SU-DHL-6 (cell line): Measurements from ENCODE around the gene GBA2.
A peak's percentile ranks its signal among the peaks of the same experiment; 100 is the strongest.

Experiments used
- H2AFZ ChIP-seq: fragments of 200-600 bp; sonication (generic); 2 replicates; pipeline ENCODE4 v1.6.1; 2014; ENCODE audit warnings: low read depth, mild to moderate bottlenecking, moderate library complexity, mixed read lengths, antibody characterized with exemption, low read length; ENCODE audit not compliant: severe bottlenecking
- H3F3A ChIP-seq: fragments of 200-600 bp; shearing (Covaris generic); 2 replicates; pipeline ENCODE4 v1.6.0; 2016; ENCODE audit warnings: antibody characterized with exemption, mild to moderate bottlenecking; ENCODE audit not compliant: insufficient read depth
- H3K27ac ChIP-seq: fragments of 200-600 bp; sonication (generic); 2 replicates; pipeline ENCODE4 v1.5.1; 2016; ENCODE audit warnings: low read depth, mild to moderate bottlenecking, low read length, moderate library complexity, mixed read lengths
- H3K27me3 ChIP-seq: fragments of 200-600 bp; sonication (generic), shearing (Covaris generic); 2 replicates; pipeline ENCODE4 v1.6.0; 2014; ENCODE audit warnings: mild to moderate bottlenecking, low read length
- H3K36me3 ChIP-seq: fragments of 200-600 bp; sonication (generic); 2 replicates; pipeline ENCODE4 v1.6.1; 2014; ENCODE audit warnings: mild to moderate bottlenecking, low read length, mixed read lengths
- H3K4me2 ChIP-seq: fragments of 300-600, 200-600 bp; shearing (Covaris generic), sonication (generic); 2 replicates; pipeline ENCODE4 v1.6.0; 2014; ENCODE audit warnings: low read length, low read depth, mild to moderate bottlenecking; ENCODE audit not compliant: poor library complexity, severe bottlenecking
- H3K4me3 ChIP-seq: fragments of 200-600 bp; sonication (generic); 2 replicates; pipeline ENCODE4 v1.5.1; 2014; ENCODE audit warnings: antibody characterized with exemption, low read length, mild to moderate bottlenecking, mixed read lengths; ENCODE audit not compliant: insufficient read depth, poor library complexity, severe bottlenecking
- H3K79me2 ChIP-seq: fragments of 200-600 bp; sonication (generic); 2 replicates; pipeline ENCODE4 v1.6.1; 2014; ENCODE audit warnings: mild to moderate bottlenecking, low read length, moderate library complexity; ENCODE audit not compliant: insufficient read depth
- H3K9ac ChIP-seq: fragments of 200-600 bp; sonication (generic); 2 replicates; pipeline ENCODE4 v1.7.0; 2014; ENCODE audit warnings: mild to moderate bottlenecking, low read length
- H3K9me2 ChIP-seq: fragments of 200-600 bp; sonication (generic); replicated peaks from 2 replicates; pipeline ENCODE4 v1.6.1; 2014; ENCODE audit warnings: low read length; ENCODE audit not compliant: insufficient read depth
- H3K9me3 ChIP-seq: fragments of 200-600 bp; sonication (generic); 2 replicates; pipeline ENCODE4 v1.6.1; 2014; ENCODE audit warnings: low read length, mixed read lengths; ENCODE audit not compliant: insufficient read depth
- H4K20me1 ChIP-seq: fragments of 200-600 bp; sonication (generic); 2 replicates; pipeline ENCODE4 v1.6.1; 2014; ENCODE audit warnings: low read depth, mild to moderate bottlenecking, antibody characterized with exemption, low read length, moderate library complexity, mixed read lengths
- CTCF ChIP-seq: fragments of 200-600 bp; sonication (generic); IDR thresholded peaks from one replicate; pipeline ENCODE4 v1.5.1; 2017; ENCODE audit warnings: antibody characterized with exemption, mild to moderate bottlenecking, low read length, moderate library complexity; ENCODE audit not compliant: insufficient read depth, poor library complexity, severe bottlenecking
- EZH2phosphoT487 ChIP-seq: fragments of 200-600 bp; sonication (generic), shearing (Covaris generic); conservative IDR thresholded peaks from 2 replicates; pipeline ENCODE4 v1.6.1; 2018; ENCODE audit warnings: mild to moderate bottlenecking, antibody characterized with exemption, low read length, moderate library complexity, mixed read lengths

GBA2 gene

GRCh38 chr9:35731415-35732184, 17.4 kb downstream of the GBA2 start:
- H3K4me3 ChIP-seq = peak overlapping the region; percentile 87
- no peaks in the 10 kb centered on the region for H3K9me3 ChIP-seq
- H3K9ac ChIP-seq = peak overlapping the region; percentile 76
- no peaks in the 10 kb centered on the region for H3K9me2 ChIP-seq
- no peaks in the 10 kb centered on the region; the same call in 1 of the 2 replicates for H4K20me1 ChIP-seq
- peaks cover 56% of the 10 kb centered on the region for H3K79me2 ChIP-seq
- H3K4me2 ChIP-seq = peak overlapping the region; percentile 95
- no peak for TF ChIP-seq CTCF
- TF ChIP-seq EZH2phosphoT487 = no peak
- H3K36me3 ChIP-seq = no peaks in the 10 kb centered on the region
- H3K27ac ChIP-seq = peak overlapping the region; percentile 71
- H3K27me3 ChIP-seq = no peaks in the 10 kb centered on the region
- H3F3A ChIP-seq = peaks cover 10% of the 10 kb centered on the region; the same call in 1 of the 2 replicates
- H2AFZ ChIP-seq = peak overlapping the region; percentile 58

GRCh38 chr9:35730486-35730854, 18.6 kb downstream of the GBA2 start:
- peaks cover 10% of the 10 kb centered on the region; the same call in 1 of the 2 replicates for H3F3A ChIP-seq
- TF ChIP-seq CTCF = no peak
- TF ChIP-seq EZH2phosphoT487 = no peak
- no peak overlapping the region for H3K27ac ChIP-seq
- peak overlapping the region; percentile 76; the same call in 1 of the 2 replicates for H3K9ac ChIP-seq
- no peaks in the 10 kb centered on the region; the same call in 1 of the 2 replicates for H4K20me1 ChIP-seq
- H3K4me3 ChIP-seq = peak overlapping the region; percentile 87
- no peaks in the 10 kb centered on the region for H3K9me2 ChIP-seq
- H3K79me2 ChIP-seq = peaks cover 60% of the 10 kb centered on the region
- H3K4me2 ChIP-seq = peak overlapping the region; percentile 95
- no peak overlapping the region for H2AFZ ChIP-seq
- no peaks in the 10 kb centered on the region for H3K36me3 ChIP-seq
- no peaks in the 10 kb centered on the region for H3K27me3 ChIP-seq
- no peaks in the 10 kb centered on the region for H3K9me3 ChIP-seq

- TF ChIP-seq EZH2phosphoT487 = no peak
- peak; percentile 65 for TF ChIP-seq CTCF
- Histone ChIP-seq H2AFZ (no peak overlapping the region), H3K4me2 (peak overlapping the region; percentile 95), H3K36me3 (no peaks in the 10 kb centered on the region), H3K79me2 (peaks cover 60% of the 10 kb centered on the region), H3K27me3 (no peaks in the 10 kb centered on the region), H3K9me2 (no peaks in the 10 kb centered on the region), H4K20me1 (no peaks in the 10 kb centered on the region; the same call in 1 of the 2 replicates), H3K27ac (no peak overlapping the region), H3K9me3 (no peaks in the 10 kb centered on the region), H3K9ac (peak overlapping the region; percentile 9; the same call in 1 of the 2 replicates), H3K4me3 (peak overlapping the region; percentile 87), H3F3A (peaks cover 10% of the 10 kb centered on the region; the same call in 1 of the 2 replicates)
These were observed 19.1 kb downstream of the GBA2 start for GRCh38 chr9:35729700-35730485.
